DMS153 treated with DMSO at 0.1 percent for 48 hours (cell line): ENCODE results near the gene MEST.
"Not testable (repeated sequence)": the region's sequence is repeated elsewhere in the genome, so short reads cannot be mapped to it uniquely, and the experiment has no call there.

Experiments
- DNase-seq: peaks from one replicate; lab custom pipeline; 2025; ENCODE audit not compliant: unreplicated experiment; lab: John Stamatoyannopoulos, UW

The MEST gene

GRCh38 chr7:130483031-130483430 lies 8.9 kb upstream of the MEST start:
- DNase-seq, result no peak

GRCh38 chr7:130485734-130486113 lies 6.2 kb upstream of the MEST start:
- DNase-seq, result no peak

GRCh38 chr7:130486114-130486953 lies 5.6 kb upstream of the MEST start:
- DNase-seq, result peak; percentile 34

- DNase-seq, result no peak
These were observed 4.9 kb upstream of the MEST start for GRCh38 chr7:130486954-130487436.

- no peak for DNase-seq
These were observed 3.3 kb upstream of the MEST start for GRCh38 chr7:130488392-130489139.

- DNase-seq, result no peak
These were observed 2.5 kb upstream of the MEST start for GRCh38 chr7:130489140-130489983.

GRCh38 chr7:130490311-130490791 lies 1.5 kb upstream of the MEST start:
- DNase-seq, result no peak

GRCh38 chr7:130490888-130491804 lies 739 bp upstream of the MEST start:
- peak; percentile 29 for DNase-seq

- DNase-seq, result no peak
These were observed 814 bp downstream of the MEST start for GRCh38 chr7:130492523-130493274.

GRCh38 chr7:130493275-130493873 lies 1.5 kb downstream of the MEST start:
- no peak for DNase-seq

GRCh38 chr7:130494431-130494858 lies 2.6 kb downstream of the MEST start:
- DNase-seq, result no peak

- no peak for DNase-seq
These were observed 8.6 kb downstream of the MEST start for GRCh38 chr7:130500463-130500862.

- DNase-seq, result no peak
These were observed 9.0 kb downstream of the MEST start for GRCh38 chr7:130500910-130501309.

- DNase-seq, result no peak
These were observed 13.9 kb downstream of the MEST start for GRCh38 chr7:130505753-130506152.

GRCh38 chr7:130506358-130506757 lies 14.5 kb downstream of the MEST start:
- no peak for DNase-seq

- DNase-seq, result not testable (repeated sequence)
These were observed 20.2 kb downstream of the MEST start for GRCh38 chr7:130512038-130512437.

- DNase-seq, result no peak
These were observed 21.6 kb downstream of the MEST start for GRCh38 chr7:130513447-130513846.

GRCh38 chr7:130515315-130516040 lies 23.6 kb downstream of the MEST start:
- DNase-seq, result no peak
